ENCODE data around the gene HLA-DQB2.
A peak's percentile ranks its signal among the peaks of the same experiment; 100 is the strongest.
"Not testable (repeated sequence)": the region's sequence is repeated elsewhere in the genome, so short reads cannot be mapped to it uniquely, and the experiment has no call there.

The HLA-DQB2 gene

DNA sequence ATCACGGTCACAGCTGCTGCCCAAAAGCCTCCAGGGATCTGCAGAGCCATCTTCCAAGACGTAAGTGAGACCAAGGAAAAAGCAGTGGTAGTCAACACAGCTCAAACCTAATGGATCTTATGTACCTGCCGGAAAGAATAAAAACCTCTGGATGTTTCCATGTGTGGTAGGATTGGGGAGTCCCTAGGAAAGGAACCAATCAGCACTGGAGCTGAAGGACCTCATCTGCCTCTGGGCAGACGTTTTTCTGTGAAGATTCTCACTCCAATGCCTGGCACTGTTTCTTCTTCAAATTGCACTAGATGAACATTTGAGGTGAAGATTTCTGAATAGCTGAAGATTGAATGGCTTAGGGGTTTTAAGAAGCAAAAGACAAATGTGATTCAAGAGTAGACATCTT lies at the start of gene HLA-DQB2:
HLA-DQB2 (minus strand) TSS at position 112 of the 400 bp plus-strand sequence; CDS start at position 50, 62 bp downstream.
- peak; percentile 1 for DNase-seq (ENCODE audit: low read depth)

DNA sequence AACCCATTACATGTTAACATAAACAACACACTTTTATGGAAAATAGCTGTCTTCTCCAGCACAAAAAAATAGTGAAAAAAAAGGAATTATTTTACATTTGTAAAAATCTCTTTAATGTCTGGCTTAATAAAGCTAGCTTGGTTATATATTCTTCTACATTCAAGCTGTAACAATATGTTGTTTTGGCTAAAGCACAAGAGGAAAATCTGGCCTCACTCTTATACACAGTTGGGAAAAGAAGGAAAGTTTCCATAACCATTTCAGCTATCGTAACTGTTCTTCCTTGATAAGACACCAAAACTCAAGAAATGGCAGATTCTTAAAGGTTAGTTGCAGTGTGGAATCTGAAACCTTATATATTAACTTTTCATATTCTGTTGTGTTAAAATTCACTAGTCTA lies 45.8 kb upstream of the HLA-DQB2 start:
- DNase-seq (ENCODE audit: low read depth), result no peak

DNA sequence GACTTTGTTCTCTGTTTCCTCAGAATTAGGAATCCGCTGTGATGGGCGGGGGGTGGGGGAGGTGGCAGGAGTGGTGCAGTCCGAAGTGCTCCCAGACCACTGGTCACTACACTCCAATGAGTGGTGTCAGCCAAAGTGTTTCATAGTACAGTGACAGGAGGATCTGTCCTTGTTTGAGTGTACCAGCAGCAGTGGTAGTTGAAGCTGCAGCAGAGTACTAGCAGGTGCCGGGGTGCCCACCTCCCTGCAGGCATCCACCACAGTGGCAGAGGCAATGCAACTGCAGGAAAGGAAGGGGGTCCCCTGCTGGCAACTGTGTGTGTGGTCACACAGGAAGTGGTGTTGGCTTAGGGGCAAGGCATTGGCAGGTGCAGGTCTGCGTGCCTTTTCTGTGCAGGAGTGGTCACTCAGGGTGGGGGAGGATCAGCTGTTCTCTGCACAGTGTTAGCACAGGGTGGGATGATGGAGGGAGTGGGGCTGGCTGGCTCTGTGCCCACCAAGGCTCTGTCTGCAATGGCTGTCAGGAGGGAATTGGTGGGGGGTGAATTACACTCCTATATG lies 43.8 kb upstream of the HLA-DQB2 start:
- no peak for DNase-seq (ENCODE audit: low read depth)

DNA sequence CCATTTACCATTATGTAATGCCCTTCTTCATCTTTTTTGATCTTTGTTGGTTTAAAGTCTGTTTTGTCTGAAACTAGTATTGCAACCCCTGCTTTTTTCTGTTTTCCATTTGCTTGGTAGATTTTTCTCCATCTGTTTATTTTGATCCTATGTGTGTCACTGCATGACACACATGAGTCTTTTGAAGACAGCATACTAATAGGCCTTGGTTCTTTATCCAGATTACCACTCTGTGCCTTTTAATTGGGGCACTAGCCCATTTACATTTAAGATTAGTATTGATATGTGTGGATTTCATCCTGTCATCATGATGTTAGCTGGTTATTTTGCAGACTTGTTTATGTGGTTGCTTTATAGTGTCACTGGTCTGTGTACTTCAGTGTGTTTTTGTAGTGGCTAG lies 42.1 kb upstream of the HLA-DQB2 start:
- not testable (repeated sequence) for DNase-seq (ENCODE audit: low read depth)

DNA sequence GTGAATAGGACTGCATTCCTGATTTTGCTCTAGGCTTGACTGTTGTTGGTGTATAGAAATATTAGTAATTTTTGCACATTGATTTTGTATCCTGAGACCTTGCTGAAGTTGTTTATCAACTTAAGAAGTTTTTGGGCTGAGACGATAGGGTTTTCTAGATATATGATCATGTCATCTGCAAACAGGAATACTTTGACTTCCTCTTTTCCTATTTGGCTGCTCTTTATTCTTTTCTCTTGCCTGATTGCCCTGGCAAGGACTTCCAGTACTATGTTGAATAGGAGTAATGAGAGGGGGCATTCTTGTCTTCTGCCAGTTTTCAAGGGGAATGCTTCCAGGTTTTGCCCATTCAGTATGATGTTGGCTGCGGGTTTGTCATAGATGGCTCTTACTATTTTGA lies 40.1 kb upstream of the HLA-DQB2 start:
- no peak for DNase-seq (ENCODE audit: low read depth)

DNA sequence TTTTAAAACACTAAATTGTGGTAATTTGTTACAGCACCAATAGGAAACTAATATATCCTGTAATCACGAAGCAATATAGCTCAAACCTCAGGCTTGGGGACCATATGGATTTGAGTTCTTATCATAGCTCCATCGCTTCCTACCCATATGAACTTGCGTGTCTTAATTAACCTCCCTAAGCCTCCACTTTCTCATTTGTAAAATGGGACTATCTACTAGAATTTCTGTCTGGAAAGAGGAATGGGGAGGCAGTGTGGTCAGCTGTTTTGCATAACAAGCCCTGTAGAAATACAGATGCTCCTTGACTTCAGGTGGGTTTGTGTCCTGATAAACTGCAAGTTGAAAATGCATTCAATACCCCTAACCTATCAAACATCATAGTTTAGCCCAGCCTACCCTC lies 36.4 kb upstream of the HLA-DQB2 start:
- DNase-seq (ENCODE audit: low read depth), result no peak

DNA sequence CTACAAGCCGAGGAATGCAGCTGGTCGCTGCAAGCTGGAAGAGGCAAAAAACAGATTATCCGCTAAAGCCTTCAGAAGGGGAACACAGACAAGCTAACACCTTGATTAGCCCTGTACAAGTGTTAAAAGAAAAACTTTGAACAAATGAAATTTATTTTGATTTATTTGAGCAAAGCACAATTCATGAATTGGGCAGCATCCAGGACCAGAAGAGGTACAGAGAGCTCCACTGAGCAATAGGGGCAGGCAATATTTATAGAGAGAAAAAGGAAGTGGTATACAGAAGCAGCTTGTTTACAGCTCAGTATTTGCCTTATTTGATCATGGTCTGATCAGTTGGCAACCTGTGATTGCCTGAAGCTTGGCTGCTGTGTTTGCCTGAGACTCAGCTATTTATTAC lies 35.8 kb upstream of the HLA-DQB2 start:
- DNase-seq (ENCODE audit: low read depth), result no peak

DNA sequence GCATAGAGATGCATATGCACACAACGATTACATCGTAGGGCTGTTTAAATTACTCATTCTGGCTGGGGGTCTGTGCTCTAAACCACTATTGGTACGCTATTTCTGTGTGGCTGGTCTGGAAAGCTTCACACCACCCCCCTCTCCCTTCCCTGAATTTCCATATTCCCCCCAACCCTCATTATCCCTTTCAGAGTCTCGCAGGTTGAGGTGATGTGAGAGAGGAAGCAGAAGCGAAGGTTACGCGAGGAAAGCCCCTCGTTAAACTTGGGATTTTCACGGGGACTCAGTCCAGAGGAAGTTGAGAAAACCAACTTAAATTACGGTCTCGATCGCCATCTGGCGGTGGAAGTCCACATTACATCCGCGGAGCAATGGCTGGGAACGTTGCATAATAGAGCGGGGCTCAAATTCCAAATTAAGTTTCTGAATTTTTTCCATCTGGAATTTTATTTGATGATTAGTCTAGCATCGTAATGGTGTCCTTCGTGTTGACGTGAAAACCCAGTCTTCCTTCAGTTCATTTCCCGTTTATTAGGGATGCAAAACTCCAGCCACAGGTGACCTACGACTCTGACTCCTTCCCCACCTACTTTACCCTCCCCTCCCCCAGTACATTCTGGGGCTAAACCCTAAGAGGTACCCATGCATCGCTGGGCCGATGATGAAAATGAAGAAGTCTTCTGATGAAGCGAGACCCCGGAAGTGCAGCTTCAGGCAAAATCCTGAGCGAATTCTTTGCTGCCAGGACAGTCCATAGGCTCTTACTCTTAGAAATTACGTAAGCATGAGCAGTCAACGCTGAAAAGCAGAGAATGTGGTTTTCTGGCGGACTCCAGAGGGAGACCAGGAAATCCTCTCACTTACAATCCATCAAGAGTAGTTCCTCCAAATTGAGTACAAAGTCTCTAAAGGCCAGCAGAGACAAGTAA lies 33.8 kb upstream of the HLA-DQB2 start:
- peak; percentile 54 for DNase-seq (ENCODE audit: low read depth)

DNA sequence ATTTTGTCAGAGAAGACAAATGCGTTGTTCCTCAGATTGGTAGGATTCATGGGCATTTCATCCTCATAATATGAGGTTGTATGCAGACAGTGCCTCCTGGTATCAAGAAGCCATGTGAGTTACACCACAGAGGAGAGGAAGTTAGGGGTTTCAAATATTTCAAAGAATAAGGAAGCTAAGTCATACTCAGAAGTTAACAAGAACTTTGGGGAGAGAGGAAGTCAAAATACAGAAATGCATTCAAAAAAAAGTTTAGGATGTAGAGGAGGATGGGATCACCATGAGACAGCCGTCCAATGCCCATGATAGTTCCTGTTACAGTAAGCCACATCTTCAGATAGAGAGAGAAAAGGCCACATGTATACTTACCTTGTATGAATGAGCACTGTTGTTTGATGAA lies 31.2 kb upstream of the HLA-DQB2 start:
- DNase-seq (ENCODE audit: low read depth), result no peak

DNA sequence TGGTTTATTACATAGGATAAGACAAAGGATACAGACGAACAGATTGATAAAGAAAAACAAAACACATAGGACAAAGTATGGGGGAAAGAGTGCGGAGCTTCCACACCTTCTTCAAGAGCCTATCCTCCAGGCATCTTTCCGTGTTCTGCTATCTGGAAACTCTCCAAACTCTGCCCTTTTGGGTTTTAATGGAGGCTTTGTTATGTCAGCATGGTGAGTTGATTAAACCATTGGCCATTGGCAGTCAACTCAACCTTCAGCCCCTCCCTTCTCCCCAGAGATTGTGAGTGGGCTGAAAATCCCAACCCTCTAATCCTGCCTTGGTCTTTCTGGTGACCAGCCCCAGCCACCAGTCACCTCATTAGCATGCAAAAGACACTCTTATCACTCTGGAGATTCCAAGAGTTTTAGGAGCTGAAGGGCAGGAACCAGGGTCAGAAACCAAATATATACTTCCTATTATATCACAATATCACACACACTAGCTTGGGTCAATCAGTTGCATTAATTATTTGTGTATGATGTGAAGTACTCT lies 29.6 kb upstream of the HLA-DQB2 start:
- DNase-seq (ENCODE audit: low read depth), result no peak

DNA sequence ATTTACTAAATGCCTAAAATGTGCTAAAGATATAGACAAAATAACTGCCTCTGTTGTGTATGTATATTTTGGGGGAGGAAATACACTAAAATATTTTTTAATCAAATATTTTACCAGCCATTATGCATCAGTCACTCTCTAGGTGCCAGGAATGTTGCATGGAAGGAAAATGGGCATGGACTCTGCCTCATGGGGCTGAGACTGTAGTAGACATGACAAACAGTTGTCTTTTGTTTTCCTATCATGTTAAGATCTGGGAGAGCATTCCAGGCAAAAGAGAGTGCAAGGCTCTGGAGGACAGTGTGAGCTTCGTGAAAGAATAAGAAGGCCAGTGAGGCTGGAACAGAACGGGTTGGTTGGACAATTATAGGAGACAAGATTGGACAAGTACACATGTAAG lies 27.0 kb upstream of the HLA-DQB2 start:
- no peak for DNase-seq (ENCODE audit: low read depth)

DNA sequence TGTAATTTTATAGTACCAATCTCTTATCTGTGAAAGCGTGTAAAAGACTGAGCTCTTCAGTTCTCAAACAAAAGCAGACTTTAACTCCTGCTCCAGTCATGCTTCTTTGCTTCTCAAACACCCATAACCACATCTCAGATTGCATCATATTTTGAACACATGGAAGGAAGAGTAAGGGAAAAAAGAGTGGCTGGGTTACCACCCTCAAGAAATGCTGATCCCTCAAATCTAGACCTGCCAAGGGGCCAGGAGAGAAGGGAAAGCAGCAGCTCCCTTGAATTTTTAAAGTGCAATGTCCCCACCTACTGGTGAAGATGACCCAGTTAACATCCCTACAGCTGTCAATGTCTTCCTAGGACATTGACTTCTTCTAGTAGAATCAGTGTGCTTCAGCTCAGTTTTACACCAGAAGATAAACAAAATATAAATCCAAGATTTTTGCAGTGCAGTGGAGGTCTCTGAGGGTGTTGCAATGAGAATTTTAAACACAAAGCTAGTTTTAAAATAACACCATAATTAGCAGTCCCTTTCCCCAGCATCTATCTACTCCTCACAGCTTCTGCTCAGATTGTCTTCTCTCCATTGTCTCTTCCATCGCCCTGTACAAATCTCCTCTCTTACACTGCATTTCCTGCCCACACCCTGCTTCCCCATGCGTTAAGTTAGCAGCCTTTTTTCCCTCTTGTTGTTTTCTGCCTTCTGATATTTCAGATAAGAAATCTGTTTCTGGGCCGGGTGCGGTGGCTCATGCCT lies 22.6 kb upstream of the HLA-DQB2 start:
- DNase-seq (ENCODE audit: low read depth), result peak; percentile 57

DNA sequence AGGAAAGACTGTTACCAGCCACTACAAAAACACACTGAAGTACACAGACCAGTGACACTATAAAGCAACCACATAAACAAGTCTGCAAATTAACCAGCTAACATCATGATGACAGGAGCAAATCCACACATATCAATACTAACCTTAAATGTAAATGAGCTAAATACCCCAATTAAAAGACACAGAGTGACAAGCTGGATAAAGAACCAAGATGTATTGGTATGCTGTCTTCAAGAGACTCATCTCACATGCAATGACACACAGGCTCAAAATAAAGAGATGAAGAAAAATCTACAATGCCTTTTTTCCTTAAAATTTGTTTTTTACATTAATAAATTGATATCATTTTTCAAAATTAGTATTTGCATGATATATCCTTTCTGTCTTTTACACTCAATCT lies 19.6 kb upstream of the HLA-DQB2 start:
- not testable (repeated sequence) for DNase-seq (ENCODE audit: low read depth)

DNA sequence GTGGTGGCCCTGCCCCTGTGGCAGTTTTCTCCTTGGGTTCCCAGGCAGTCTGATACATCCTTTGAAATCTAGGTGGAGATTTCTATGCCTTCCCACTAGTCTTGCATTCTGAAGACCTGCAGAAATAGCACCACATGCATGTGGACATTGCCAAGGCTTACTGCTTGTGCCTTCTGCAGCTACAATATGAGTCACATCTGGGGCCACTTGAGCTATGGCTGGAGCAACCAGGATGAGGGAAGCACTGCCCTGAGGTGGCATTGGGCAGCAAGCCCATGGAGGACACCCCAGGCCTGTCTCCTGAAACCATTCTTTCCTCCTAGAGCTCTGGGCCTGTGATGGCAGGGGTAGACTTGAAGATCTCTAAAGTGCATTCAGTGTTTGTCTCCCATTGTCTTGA lies 15.7 kb upstream of the HLA-DQB2 start:
- DNase-seq (ENCODE audit: low read depth), result no peak

DNA sequence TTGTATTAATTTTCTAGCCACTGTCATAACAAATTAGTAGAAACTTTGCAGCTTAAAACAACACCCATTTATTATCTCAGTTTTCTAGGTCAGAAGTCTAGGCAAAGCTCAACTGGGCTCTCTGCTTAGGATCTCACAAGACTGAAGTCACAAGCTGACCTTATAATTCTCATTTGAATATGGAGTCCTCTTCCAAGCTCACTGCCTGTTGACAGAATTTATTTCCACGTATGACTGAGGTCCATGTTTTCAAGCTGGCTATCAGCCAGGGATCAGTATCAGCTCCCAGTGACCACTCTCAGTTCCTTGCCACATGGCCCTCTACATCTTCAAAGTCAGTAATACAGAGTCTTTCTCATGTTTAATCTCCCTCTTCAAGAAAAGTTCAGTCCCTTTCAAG lies 11.7 kb upstream of the HLA-DQB2 start:
- no peak for DNase-seq (ENCODE audit: low read depth)

DNA sequence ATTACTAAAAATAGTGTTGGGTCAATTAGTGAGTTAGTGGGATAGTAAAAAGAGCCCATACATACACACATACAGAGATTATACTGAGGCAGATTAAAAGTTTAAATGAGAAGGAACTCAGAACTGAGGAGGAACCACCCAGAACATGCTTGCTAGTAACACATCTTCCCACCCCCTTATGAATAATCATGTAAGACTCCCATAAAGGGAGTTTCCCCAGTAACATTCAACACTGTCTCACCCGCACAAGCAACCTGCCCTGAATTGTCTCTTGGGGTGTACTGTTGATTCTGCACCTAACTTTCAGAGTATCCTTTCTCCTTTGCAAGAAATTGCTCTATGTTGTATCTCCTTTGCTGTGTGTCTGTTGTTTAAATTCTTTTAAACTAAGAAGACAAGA lies 11.1 kb upstream of the HLA-DQB2 start:
- no peak for DNase-seq (ENCODE audit: low read depth)

DNA sequence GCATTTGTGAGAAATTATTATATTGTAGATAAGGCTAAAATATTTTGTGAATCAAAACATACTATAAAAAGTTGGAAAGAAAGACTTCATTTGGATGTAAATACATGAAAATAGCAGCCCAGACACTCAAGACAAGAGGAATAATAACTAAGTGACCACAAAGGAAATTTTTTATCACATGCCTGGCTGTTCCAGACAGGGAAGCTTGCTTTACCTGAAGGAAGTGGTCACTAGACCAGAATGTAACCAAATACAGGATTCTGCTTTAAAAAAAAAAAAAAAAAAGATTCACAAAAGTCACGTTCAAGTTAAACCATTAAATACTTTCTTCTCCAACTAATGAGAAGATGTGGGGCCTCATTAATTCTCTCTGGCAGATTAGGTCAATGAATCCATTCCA lies 9.3 kb upstream of the HLA-DQB2 start:
- no peak for DNase-seq (ENCODE audit: low read depth)

DNA sequence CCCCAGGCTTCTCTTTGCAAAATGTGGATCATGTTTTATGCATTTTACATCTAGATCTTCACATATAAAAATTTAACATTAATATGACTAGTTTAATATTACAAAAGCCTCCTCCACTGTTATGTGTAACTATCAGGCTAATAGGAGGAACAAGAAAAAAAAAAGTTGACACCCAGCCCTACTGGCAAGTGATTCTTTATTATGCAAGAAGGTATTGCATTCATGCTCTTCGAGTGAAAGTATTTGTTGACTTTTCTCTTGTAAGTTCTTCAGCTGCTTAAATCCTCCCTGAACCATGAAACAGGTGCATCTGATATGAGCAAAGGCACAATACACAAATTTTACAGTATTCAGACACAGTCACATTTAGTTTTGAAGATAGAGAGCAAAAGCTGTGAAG lies 716 bp upstream of the HLA-DQB2 start:
- no peak for DNase-seq (ENCODE audit: low read depth)

DNA sequence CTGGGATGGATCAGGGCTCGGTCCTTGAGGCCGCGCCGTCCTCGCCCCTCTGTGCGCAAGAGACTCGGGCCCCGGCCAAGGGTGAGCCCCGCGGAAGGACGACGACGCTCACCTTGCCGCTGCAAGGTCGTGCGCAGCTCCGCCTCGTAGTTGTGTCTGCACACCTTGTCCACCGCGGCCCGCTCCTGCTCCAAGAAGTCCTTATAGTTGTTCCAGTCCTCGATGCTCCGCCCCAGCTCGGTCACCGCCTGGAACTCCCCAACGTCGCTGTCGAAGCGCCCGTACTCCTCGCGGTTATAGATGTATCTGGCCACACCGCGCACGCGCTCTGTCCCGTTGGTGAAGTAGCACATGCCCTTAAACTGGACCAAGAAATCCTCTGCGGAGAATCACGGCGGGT lies 1.8 kb downstream of the HLA-DQB2 start:
- no peak for DNase-seq (ENCODE audit: low read depth)

DNA sequence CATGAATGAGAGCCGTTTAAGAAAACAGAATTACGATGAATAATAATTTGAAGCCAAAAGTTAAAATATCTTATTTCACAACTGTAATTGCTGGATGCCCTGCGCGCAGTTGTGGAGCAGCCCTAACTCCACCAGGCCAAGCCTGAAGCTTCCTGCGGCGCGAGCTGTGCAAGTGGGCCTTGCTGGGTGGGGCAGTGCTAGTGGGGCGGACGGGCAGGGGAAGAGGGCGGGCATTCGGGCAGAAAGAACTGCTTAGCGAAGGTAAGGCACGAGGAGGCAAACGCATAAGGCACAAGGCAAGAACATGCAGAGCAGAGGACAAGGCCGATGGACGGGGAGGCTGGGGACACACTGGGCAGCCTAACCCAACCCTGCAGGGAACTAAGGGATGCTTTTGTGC lies 2.3 kb downstream of the HLA-DQB2 start:
- no peak for DNase-seq (ENCODE audit: low read depth)

DNA sequence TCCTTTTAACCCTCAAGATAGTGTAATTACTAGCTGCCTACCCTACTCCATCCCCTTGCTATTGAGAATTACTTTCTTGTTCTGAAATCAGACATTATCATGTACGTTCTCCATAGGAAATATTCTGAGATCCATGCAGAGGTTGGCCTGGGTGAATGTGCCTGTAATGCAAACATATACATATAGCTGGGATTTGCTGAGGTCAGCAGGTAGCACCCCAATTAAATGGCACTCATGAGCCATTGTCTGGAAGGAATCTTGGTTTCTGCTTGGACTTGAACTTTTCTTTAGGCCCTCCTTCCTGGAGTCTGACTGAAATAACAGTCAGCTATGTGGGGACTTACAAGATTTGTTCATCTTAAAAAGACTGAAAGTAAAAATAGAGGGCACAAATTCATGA lies 3.7 kb downstream of the HLA-DQB2 start:
- DNase-seq (ENCODE audit: low read depth), result no peak

DNA sequence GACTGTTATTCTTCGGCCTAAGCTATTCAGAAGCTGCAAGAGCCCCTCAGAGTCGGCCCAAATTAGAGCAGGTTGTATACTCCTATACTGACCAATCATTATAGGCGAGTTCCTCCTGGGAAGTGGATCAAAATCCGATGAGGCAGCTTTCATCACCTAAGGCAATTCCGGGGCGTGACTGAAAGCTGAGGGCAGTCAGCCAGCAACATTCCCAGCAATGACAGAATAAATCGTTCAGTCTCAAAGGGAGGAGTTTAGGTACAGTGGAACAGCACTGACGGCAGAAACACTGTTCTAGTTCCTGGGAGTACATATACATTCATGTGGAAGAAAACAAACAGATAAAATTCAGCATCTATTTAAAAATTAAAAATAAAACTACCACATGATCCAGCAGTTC lies 10.8 kb downstream of the HLA-DQB2 start:
- DNase-seq (ENCODE audit: low read depth), result no peak

DNA sequence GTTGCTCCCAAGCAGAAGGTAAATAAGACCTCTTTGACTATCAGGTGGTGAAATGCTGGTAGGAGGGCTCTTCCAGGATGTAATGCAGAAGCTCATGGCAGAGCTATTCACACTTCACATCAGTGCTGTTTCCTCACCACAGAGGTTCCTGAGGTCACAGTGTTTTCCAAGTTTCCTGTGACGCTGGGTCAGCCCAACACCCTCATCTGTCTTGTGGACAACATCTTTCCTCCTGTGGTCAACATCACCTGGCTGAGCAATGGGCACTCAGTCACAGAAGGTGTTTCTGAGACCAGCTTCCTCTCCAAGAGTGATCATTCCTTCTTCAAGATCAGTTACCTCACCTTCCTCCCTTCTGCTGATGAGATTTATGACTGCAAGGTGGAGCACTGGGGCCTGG lies 17.7 kb downstream of the HLA-DQB2 start:
- DNase-seq (ENCODE audit: low read depth), result not testable (repeated sequence)
